Effector memory CD4-positive, alpha-beta T cell (primary cell): ENCODE results near the gene PDGFD.

Experiments used
- DNase-seq, 3 donors: peaks; one replicate each; pipeline ENCODE4 v3.0.0-alpha.2; 2020
- H3K27ac ChIP-seq: 2 replicates; pipeline ENCODE4 v1.7.0; 2013; ENCODE audit warnings: mild to moderate bottlenecking, low read length, moderate library complexity; ENCODE audit not compliant: insufficient read depth, poor library complexity, severe bottlenecking
- H3K27me3 ChIP-seq: replicated peaks from 2 replicates; pipeline ENCODE4 v1.7.0; 2013; ENCODE audit warnings: mild to moderate bottlenecking, low read length; ENCODE audit not compliant: insufficient read depth, control insufficient read depth, poor library complexity, severe bottlenecking
- H3K36me3 ChIP-seq: 2 replicates; pipeline ENCODE4 v1.7.0; 2013; ENCODE audit warnings: mild to moderate bottlenecking, low read length, moderate library complexity; ENCODE audit not compliant: control insufficient read depth, insufficient read depth
- H3K4me1 ChIP-seq: 2 replicates; pipeline ENCODE4 v1.7.0; 2013; ENCODE audit warnings: low read length, mild to moderate bottlenecking; ENCODE audit not compliant: control insufficient read depth, insufficient read depth, poor library complexity, severe bottlenecking
- H3K4me3 ChIP-seq: 2 replicates; pipeline ENCODE4 v1.7.0; 2013; ENCODE audit warnings: low read length, low read depth, mild to moderate bottlenecking; ENCODE audit not compliant: insufficient read depth, poor library complexity, severe bottlenecking
- H3K9me3 ChIP-seq: 2 replicates; pipeline ENCODE4 v1.7.0; 2013; ENCODE audit warnings: mild to moderate bottlenecking, low read length, moderate library complexity; ENCODE audit not compliant: control insufficient read depth
- total RNA-seq, 3 donors: gene quantifications; one replicate each; lab custom pipeline; 2026; lab: John Stamatoyannopoulos, UW

The PDGFD gene
- total RNA-seq = 0.52 to 4.7 (median 2.9) reads per million in 3 donors

- H3K9me3 ChIP-seq = no peaks in the 10 kb centered on the region
- H3K4me3 ChIP-seq = no peak within 1 kb of the TSS
- H3K27ac ChIP-seq = no peak within 1 kb of the TSS
- H3K4me1 ChIP-seq = peaks cover 2% of the 10 kb centered on the region
- DNase-seq = no peak
- H3K27me3 ChIP-seq = no peaks in the 10 kb centered on the region
- H3K36me3 ChIP-seq = no peaks in the 10 kb centered on the region
Observed at GRCh38 chr11:104164028-104164520, at the start of gene PDGFD. PDGFD (minus strand) TSS chr11:104164147.

DNA sequence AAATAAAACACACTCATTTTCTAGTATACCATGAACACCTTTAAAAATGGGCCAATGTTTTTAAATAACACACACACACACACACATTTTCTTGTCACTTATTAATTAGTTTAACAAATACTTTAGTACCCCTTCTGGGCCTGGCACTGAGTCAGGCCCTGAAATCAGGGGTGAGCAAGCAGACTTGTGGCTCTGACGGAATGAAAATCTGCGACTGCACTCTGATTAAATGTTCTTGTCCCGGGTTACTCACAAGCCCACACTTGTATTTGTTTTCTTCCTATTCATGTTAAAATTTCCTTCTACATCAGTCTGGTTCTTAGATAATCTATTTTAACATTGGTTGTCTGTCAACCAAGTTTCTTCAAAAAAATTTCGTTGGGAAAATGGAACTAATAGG, 43.0 kb upstream of the PDGFD start:
- no peaks in the 10 kb centered on the region for H3K36me3 ChIP-seq
- no peaks in the 10 kb centered on the region for H3K27me3 ChIP-seq
- H3K27ac ChIP-seq = no peak overlapping the region
- no peaks in the 10 kb centered on the region for H3K4me1 ChIP-seq
- no peaks in the 10 kb centered on the region for H3K9me3 ChIP-seq
- no peak overlapping the region for H3K4me3 ChIP-seq
- no peak for DNase-seq

DNA sequence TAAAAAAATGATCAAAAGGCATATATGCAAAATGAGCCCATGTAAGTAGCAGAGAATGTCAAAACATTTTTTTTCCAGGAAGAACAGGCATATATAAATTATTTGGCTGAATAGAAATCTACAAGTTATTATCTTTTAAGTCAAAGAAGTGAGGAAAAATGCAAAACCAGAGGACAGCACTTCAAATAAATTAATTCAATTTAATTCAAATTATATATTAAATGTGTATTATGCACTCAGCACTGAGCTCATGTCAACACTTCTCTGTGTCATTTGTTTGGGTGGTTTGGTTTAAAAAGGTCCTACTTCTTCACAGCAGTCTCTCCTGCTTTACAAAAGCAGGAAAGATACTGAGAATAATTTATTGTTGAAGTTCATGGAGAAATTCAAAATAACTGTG, 41.9 kb upstream of the PDGFD start:
- Histone ChIP-seq H3K4me1 (no peaks in the 10 kb centered on the region), H3K4me3 (no peak overlapping the region), H3K9me3 (no peaks in the 10 kb centered on the region), H3K27me3 (no peaks in the 10 kb centered on the region), H3K36me3 (no peaks in the 10 kb centered on the region), H3K27ac (no peak overlapping the region)
- no peak for DNase-seq

DNA sequence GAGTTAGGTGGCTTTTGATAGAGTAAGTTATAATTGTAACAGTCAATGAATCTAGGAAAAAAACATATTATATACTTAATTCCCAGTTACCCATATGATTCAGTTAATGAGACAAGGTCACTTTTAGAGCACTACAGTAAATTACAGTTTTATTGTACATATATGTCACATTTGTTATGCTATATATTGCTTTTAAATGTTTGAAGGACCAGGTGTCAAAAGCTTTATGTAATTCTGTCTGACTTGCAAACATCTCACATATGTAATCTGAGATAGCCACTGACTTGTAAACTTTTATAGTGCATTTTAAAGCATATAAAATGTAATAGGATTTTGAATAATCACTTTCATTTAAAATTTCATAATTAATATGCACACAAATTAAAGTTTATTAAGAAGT, 36.7 kb upstream of the PDGFD start:
- Histone ChIP-seq H3K27ac (no peak overlapping the region), H3K36me3 (no peaks in the 10 kb centered on the region), H3K27me3 (no peaks in the 10 kb centered on the region), H3K4me3 (no peak overlapping the region), H3K9me3 (no peaks in the 10 kb centered on the region), H3K4me1 (no peaks in the 10 kb centered on the region)
- no peak for DNase-seq

DNA sequence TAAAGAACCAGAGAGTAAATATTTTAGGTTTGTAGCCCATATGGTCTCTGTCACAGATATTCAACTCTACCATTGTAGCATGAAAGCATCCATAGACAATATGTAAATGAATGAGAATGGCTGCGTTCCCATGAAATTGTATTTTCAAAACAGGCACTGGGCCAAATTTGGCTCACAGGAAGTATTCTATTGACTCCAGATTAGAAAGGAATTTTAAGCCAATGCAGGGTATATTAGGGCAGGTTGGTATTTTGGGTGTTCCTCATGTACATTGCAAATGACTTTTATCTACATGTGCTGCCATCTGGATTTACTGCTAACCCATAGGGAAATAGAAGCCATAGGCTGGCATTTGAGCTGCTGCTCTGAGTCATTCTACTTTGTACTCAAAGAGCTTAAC, 35.1 kb upstream of the PDGFD start:
- Histone ChIP-seq H3K27ac (no peak overlapping the region), H3K36me3 (no peaks in the 10 kb centered on the region), H3K9me3 (no peaks in the 10 kb centered on the region), H3K4me3 (no peak overlapping the region), H3K4me1 (no peaks in the 10 kb centered on the region), H3K27me3 (no peaks in the 10 kb centered on the region)
- no peak for DNase-seq

DNA sequence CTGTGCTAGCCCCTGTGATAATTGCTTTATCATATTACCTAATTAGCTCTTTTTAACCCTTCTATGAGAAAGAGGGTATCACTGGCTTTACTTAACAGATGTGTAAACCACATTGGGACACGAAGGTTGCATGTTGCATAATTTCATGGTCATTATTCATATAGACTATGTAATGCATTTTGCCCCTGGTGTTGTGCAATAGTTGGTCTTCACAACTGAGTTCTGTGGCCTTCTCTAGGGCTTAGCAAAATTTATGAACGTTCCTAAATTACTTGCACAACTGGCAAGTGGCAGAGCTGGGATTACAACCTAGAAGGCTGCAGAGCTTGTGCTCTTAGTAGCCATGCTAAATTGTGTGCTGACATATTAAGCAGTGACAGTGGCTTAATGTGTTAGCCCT, 34.6 kb upstream of the PDGFD start:
- Histone ChIP-seq H3K36me3 (no peaks in the 10 kb centered on the region), H3K4me1 (no peaks in the 10 kb centered on the region), H3K4me3 (no peak overlapping the region), H3K27ac (no peak overlapping the region), H3K9me3 (no peaks in the 10 kb centered on the region), H3K27me3 (no peaks in the 10 kb centered on the region)
- no peak for DNase-seq

GRCh38 chr11:104191124-104191523, 27.2 kb upstream of the PDGFD start:
- DNase-seq = no peak
- no peaks in the 10 kb centered on the region for H3K36me3 ChIP-seq
- H3K27ac ChIP-seq = no peak overlapping the region
- no peak overlapping the region for H3K4me3 ChIP-seq
- no peaks in the 10 kb centered on the region for H3K27me3 ChIP-seq
- H3K4me1 ChIP-seq = no peaks in the 10 kb centered on the region
- H3K9me3 ChIP-seq = no peaks in the 10 kb centered on the region

DNA sequence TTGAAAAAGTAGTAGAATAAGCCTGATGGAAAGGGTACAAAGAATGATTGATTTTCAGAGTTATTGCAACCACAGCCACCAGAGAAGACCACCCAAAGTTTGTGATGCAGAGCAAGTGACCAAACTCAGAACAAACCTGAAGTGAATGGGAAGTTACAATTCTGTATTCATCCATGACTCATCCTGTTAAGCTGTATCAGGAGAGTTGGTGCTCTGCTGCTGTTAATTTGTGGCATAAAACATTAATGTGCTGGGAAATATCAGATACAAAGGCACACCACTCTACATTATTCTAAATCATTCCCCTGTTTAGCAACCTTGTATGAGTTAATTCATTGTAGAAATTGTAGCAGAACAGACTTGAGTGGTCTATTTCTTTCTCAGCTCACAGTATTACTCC, 19.6 kb upstream of the PDGFD start:
- H3K4me3 ChIP-seq = no peak overlapping the region
- H3K9me3 ChIP-seq = no peaks in the 10 kb centered on the region
- H3K27ac ChIP-seq = no peak overlapping the region
- H3K27me3 ChIP-seq = no peaks in the 10 kb centered on the region
- DNase-seq = no peak
- no peaks in the 10 kb centered on the region for H3K4me1 ChIP-seq
- no peaks in the 10 kb centered on the region for H3K36me3 ChIP-seq

- H3K36me3 ChIP-seq = no peaks in the 10 kb centered on the region
Observed at GRCh38 chr11:104175769-104176168, 11.8 kb upstream of the PDGFD start.

DNA sequence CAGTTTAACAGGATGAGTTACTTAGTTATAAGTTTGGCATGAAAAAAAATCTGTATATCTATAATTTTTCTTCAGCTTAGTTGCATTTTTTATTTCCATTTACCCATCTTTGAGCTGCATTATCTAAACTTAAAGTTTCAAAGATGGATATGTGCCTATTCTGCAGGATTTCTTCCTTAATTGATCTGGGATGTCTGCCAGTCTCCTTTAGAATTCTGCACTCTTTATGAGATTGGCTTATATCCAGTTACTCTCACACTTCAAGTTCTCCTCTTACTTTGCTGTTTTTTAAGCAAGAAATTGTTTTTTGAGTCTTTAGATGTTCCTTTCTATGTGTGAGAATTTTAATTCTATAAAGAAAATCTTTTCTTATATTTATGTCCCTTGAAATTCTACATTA, 5.1 kb upstream of the PDGFD start:
- Histone ChIP-seq H3K27me3 (no peaks in the 10 kb centered on the region), H3K4me1 (no peaks in the 10 kb centered on the region), H3K9me3 (no peaks in the 10 kb centered on the region), H3K4me3 (no peak overlapping the region), H3K36me3 (no peaks in the 10 kb centered on the region), H3K27ac (no peak overlapping the region)
- DNase-seq = no peak

More at GRCh38 chr11:104175769-104176168, 11.8 kb upstream of the PDGFD start:
- no peak for DNase-seq
- no peak overlapping the region for H3K27ac ChIP-seq
- no peaks in the 10 kb centered on the region for H3K27me3 ChIP-seq
- H3K9me3 ChIP-seq = no peaks in the 10 kb centered on the region
- H3K4me3 ChIP-seq = no peak overlapping the region
- H3K4me1 ChIP-seq = no peaks in the 10 kb centered on the region

GRCh38 chr11:104165014-104165413, 1.1 kb upstream of the PDGFD start:
- Histone ChIP-seq H3K36me3 (no peaks in the 10 kb centered on the region), H3K4me1 (peaks cover 2% of the 10 kb centered on the region), H3K4me3 (no peak overlapping the region), H3K27me3 (no peaks in the 10 kb centered on the region), H3K27ac (no peak overlapping the region), H3K9me3 (no peaks in the 10 kb centered on the region)
- no peak for DNase-seq
